BLaER1 treated with 17β-estradiol and CSF1 and Interleukin-3, amounts not matched to agents 10 nM and 100 nM (cell line): ENCODE results near the gene SPIN2A.
"Not testable (repeated sequence)": the region's sequence is repeated elsewhere in the genome, so short reads cannot be mapped to it uniquely, and the experiment has no call there.

Experiments
- H3K27ac ChIP-seq, 11 experiments: shearing (Covaris generic); formaldehyde crosslinking; 2 replicates each; pipeline ENCODE4 v1.8.1; 2022
- H3K27me3 ChIP-seq, 11 experiments: shearing (Covaris generic); formaldehyde crosslinking; 2 replicates each; pipeline ENCODE4 v1.8.1; 2022
- H3K36me3 ChIP-seq, 11 experiments: shearing (Covaris generic); formaldehyde crosslinking; 2 replicates each; pipeline ENCODE4 v1.8.1; 2022
- H3K4me1 ChIP-seq, 10 experiments: shearing (Covaris generic); formaldehyde crosslinking; 2 replicates each; pipeline ENCODE4 v1.8.1; 2022
- H3K4me2 ChIP-seq, 11 experiments: shearing (Covaris generic); formaldehyde crosslinking; 2 replicates each; pipeline ENCODE4 v1.8.1; 2022
- H3K4me3 ChIP-seq, 10 experiments: shearing (Covaris generic); formaldehyde crosslinking; 2 replicates each; pipeline ENCODE4 v1.8.1; 2022
- H3K9ac ChIP-seq, 11 experiments: shearing (Covaris generic); formaldehyde crosslinking; 2 replicates each; pipeline ENCODE4 v1.8.1; 2022
- H3K9me3 ChIP-seq, 11 experiments: shearing (Covaris generic); formaldehyde crosslinking; replicated peaks in 1 of 11; 2 replicates each; pipeline ENCODE4 v1.8.1; 2022
- H4K20me1 ChIP-seq, 11 experiments: shearing (Covaris generic); formaldehyde crosslinking; 2 replicates each; pipeline ENCODE4 v1.8.1; 2022
- Cebpa-rat ChIP-seq, 11 experiments: shearing (Covaris generic); IDR thresholded peaks; 2 replicates each; pipeline ENCODE4 v1.8.1; 2022

Gene SPIN2A

DNA sequence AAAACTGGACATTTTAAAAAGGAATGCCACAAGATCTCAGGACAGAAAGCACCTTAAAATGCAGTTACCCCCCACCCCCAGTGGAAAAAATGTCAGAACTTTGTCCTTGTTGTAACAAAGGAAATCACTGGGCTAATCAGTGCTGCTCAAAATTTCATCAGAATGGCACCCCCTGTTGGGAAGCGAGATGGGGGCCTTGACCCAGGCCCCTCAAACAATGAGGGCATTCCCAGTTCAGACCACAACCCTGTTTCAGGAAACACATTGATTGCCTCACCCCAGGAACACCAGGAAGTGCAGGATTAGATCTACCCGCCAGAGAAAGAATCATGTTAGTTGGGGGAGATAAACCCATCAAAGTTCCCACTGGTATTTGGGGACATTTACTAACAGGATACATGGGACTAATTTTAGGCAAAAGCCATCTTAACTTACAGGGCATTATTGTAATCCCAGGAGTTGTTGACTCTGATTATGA is 32.2 kb downstream of the SPIN2A start:
- Histone ChIP-seq H3K9me3 (peaks cover 6 to 22% (median 15%) of the 10 kb centered on the region in 11 experiments), H4K20me1 (no peaks in the 10 kb centered on the region), H3K4me3 (no peak overlapping the region), H3K4me2 (no peak overlapping the region), H3K27me3 (peaks cover 78 to 98% (median 94%) of the 10 kb centered on the region in 11 experiments), H3K36me3 (peaks cover 0 to 26% (median 10%) of the 10 kb centered on the region in 11 experiments; a peak in 9 of 22 replicates), H3K4me1 (no peaks in the 10 kb centered on the region), H3K27ac (no peak overlapping the region), H3K9ac (no peak overlapping the region)
- TF ChIP-seq Cebpa-rat (IDR thresholded peaks at IDR 0.05): no peak

DNA sequence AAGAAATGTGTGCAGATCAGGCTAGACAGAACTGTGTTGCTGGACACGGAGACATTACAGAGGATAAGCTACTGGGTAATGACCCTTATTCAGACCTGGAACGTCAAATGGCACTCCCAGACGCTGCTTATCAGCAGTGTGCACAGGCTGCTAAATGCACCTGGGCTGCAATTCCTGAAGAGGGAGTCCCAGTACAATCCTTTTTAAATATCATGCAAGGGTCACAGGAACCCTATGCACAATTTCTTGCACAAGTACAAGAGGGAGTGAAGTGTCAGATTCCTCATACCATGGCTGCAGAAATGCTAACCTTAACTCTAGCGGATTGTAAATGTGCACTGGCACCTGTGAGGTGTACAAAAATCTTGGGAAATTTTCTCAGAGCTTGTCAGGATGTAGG is 32.8 kb downstream of the SPIN2A start:
- peaks cover 0 to 26% (median 10%) of the 10 kb centered on the region in 11 experiments; a peak in 9 of 22 replicates for H3K36me3 ChIP-seq
- no peak for TF ChIP-seq Cebpa-rat (IDR thresholded peaks at IDR 0.05)
- peaks cover 12 to 27% (median 20%) of the 10 kb centered on the region in 11 experiments for H3K9me3 ChIP-seq
- no peak overlapping the region for H3K4me3 ChIP-seq
- H3K9ac ChIP-seq: no peak overlapping the region
- peaks cover 74 to 94% (median 91%) of the 10 kb centered on the region in 11 experiments for H3K27me3 ChIP-seq
- no peaks in the 10 kb centered on the region for H4K20me1 ChIP-seq
- no peak overlapping the region for H3K4me2 ChIP-seq
- H3K4me1 ChIP-seq: no peaks in the 10 kb centered on the region
- no peak overlapping the region for H3K27ac ChIP-seq

DNA sequence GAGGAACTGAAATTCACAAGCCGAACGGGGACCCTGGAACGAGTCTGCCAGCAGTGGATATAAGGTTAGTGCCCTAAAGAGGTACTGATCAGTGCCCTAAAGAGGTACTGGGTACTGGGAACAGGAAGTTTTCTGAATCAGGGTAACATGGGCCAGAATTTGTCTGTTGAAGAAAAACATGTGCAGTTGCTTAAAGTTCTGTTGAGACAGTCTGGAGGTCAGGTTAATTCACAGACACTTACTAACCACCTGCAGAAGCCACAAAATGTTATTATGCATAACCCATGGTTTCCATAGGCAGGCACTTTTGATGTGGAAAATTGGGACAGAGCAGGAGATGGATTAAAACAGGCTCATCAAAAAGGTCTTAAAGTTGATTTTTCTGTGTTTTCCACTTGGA is 33.7 kb downstream of the SPIN2A start:
- H3K4me2 ChIP-seq: no peak overlapping the region
- TF ChIP-seq Cebpa-rat (IDR thresholded peaks at IDR 0.05): no peak
- no peaks in the 10 kb centered on the region for H3K4me1 ChIP-seq
- H3K36me3 ChIP-seq: peaks cover 0 to 25% (median 4%) of the 10 kb centered on the region in 11 experiments; a peak in 6 of 22 replicates
- H3K9me3 ChIP-seq: peaks cover 21 to 32% (median 27%) of the 10 kb centered on the region in 11 experiments
- no peak overlapping the region for H3K4me3 ChIP-seq
- H3K9ac ChIP-seq: no peak overlapping the region
- no peaks in the 10 kb centered on the region for H4K20me1 ChIP-seq
- H3K27ac ChIP-seq: no peak overlapping the region
- peaks cover 68 to 92% (median 85%) of the 10 kb centered on the region in 11 experiments for H3K27me3 ChIP-seq

DNA sequence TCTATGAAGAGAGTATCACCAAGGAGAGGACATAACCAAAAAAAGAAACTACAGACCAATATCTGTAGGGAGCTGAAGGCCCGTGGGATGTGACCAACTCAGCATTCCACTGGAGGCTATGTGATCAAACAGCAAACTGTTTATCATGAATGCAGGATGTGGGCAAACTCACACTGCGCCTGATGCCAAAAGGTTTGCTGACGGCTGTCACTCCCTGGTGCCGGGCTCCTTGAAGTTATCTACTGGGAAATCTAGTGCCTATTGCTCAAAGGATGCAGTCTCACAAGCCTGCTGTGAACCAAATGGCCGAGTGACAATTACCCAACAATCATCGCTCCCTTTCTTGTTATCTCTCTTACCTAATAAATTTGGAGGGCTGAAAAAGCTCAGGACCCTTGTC is 34.3 kb downstream of the SPIN2A start:
- Histone ChIP-seq H3K36me3 (peaks cover 0 to 19% (median 4%) of the 10 kb centered on the region in 11 experiments; a peak in 6 of 22 replicates), H3K9me3 (peaks cover 23 to 37% (median 32%) of the 10 kb centered on the region in 11 experiments), H3K27me3 (peaks cover 63 to 92% (median 82%) of the 10 kb centered on the region in 11 experiments)
- not testable (repeated sequence) for H3K4me3 ChIP-seq, H4K20me1 ChIP-seq, H3K4me1 ChIP-seq, H3K9ac ChIP-seq, H3K27ac ChIP-seq, H3K4me2 ChIP-seq
